Coronary artery (tissue), 2 donors: ENCODE measurements around the gene RPS6KA3.

Experiments
- DNase-seq: peaks from one replicate; pipeline ENCODE4 v3.0.0-alpha.2; 2017; ENCODE audit warnings: low spot score
- H3K27ac ChIP-seq, 2 donors: fragments of 200-600 bp; sonication (generic); one replicate each; pipeline ENCODE4 v1.5.1; 2016 to 2019
- H3K4me3 ChIP-seq: fragments of 200-600 bp; sonication (generic); 2 replicates; pipeline ENCODE4 v1.5.1; 2016; ENCODE audit warnings: mild to moderate bottlenecking, moderate library complexity
- TF ChIP-seq, protein P1 (sequence below): fragments of 200-600 bp; sonication (generic); IDR thresholded peaks from one replicate; pipeline ENCODE4 v1.5.1; 2019; ENCODE audit warnings: antibody characterized with exemption

RPS6KA3 gene

DNA sequence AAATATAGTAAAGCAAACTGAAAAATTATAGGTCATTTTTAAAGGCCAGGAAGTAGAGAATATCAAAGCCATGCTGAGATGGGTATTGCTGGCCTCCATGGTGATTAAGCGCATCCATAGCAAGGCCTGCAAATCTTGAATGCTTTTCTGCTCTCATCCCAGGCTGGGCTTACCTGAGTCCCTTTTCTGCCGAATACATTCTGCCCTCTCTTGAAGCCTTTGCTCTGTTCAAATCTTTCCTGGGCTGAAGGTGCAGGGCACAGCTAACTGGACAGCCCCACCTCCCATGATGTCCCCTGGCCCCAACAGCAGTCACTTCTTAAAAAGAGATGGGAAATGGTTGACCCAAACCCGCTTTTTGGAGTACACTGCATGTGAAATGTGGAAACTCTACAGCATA, 115.0 kb downstream of the RPS6KA3 start:
- Histone ChIP-seq H3K4me3 (no peak overlapping the region), H3K27ac (no peak overlapping the region)
- TF ChIP-seq, protein P1, sequence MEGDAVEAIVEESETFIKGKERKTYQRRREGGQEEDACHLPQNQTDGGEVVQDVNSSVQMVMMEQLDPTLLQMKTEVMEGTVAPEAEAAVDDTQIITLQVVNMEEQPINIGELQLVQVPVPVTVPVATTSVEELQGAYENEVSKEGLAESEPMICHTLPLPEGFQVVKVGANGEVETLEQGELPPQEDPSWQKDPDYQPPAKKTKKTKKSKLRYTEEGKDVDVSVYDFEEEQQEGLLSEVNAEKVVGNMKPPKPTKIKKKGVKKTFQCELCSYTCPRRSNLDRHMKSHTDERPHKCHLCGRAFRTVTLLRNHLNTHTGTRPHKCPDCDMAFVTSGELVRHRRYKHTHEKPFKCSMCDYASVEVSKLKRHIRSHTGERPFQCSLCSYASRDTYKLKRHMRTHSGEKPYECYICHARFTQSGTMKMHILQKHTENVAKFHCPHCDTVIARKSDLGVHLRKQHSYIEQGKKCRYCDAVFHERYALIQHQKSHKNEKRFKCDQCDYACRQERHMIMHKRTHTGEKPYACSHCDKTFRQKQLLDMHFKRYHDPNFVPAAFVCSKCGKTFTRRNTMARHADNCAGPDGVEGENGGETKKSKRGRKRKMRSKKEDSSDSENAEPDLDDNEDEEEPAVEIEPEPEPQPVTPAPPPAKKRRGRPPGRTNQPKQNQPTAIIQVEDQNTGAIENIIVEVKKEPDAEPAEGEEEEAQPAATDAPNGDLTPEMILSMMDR, result no peak
- no peak for DNase-seq

DNA sequence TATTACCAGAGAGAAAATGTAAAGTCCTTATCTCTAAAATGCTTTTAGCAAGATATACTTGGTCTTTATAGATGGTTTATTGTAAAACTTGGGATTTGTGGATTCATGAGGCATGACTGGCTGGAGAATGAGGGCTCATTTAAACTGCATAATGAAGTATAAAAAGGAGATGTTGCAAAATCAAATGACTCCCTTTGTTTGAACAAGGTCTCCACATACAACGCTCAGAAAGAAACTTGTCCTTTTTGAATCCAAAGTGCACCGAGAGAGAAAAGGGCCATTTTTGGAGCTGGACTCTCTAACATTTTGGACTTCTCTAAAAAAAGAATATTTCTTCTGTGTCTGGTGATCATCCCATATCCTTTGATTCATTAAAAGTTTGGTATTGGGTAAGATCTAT, 117.4 kb downstream of the RPS6KA3 start:
- no peak for DNase-seq
- Histone ChIP-seq H3K27ac (no peak overlapping the region), H3K4me3 (no peak overlapping the region)
- TF ChIP-seq, protein P1, result no peak

DNA sequence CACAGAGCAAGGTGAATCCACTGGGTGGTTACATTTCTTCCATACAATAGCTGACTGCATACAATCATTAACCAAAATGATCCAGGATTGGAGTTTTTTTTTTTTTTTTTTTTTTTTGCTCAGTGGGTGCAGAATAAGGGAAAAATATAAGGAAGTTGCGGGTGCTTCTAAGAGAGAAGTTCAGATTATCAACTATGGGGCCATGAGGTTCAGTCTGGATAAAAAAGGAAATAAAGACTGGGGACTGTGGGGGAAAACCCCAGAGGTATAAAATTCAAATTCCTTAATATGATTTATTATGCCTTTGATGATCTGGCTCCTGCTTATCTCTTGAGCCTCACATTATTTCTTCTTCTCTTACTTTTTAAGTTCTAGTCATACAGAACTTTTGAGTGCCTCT, 119.1 kb downstream of the RPS6KA3 start:
- Histone ChIP-seq H3K4me3 (no peak overlapping the region), H3K27ac (no peak overlapping the region)
- no peak for DNase-seq
- TF ChIP-seq, protein P1, result no peak

DNA sequence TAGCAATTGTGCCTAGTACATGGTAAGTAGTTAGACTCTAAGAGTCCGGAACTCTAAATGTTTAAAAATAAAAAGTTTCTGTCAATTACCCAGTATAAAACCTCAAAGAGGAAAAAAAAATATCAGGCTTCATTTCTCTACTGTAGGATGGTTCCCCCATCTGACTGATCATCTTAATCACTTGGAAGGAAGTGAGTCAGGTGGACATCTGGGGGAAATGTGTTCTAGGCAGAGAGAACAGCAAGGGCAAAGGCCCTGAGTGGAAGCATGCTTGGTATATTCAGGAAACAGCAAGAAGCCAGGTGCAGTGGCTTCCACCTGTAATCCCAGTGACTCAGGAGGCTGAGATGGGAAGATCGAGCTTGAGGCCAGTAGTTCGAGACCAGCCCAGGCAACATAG, 122.2 kb downstream of the RPS6KA3 start:
- Histone ChIP-seq H3K27ac (no peak overlapping the region), H3K4me3 (no peak overlapping the region)
- TF ChIP-seq, protein P1, result no peak
- no peak for DNase-seq

DNA sequence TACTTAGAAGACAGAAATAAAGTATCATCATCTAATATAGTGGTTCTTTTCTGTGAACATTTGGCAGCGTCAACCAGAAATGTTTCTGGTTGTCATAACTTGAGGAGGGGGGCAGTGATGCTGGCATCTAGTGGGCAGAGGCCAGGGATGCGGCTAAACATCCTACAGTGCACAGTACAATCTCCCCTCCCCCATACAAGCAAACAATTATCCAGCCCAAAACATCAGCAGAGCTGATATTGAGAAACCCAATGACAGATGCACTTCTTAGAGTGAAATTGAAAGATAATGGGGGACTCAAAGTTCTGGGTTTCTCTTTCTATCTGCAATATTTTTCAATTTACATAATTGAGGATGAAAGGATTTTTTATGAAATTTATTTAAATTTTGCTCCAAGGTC, 123.1 kb downstream of the RPS6KA3 start:
- no peak overlapping the region for H3K27ac ChIP-seq
- DNase-seq, result no peak
- TF ChIP-seq, protein P1, result no peak
- H3K4me3 ChIP-seq, result no peak overlapping the region

DNA sequence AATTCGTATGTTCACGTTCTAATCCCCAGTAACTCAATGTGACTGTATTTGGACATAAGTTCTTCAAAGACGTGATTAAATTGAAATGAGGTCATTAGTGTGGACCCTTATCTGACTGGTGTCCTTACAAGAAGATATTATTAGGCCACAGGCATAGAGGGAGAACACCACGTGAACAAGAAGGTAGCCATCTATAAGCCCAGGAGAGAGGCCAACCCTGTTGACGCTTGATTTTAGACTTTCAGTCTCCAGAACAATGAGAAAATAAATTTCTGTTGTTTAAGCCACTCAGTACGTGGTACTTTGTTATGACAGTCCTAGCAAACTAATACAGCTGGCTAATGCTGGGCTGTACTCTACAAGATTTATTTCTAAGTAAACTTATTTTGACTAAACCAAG, 123.6 kb downstream of the RPS6KA3 start:
- DNase-seq, result no peak
- TF ChIP-seq, protein P1, result no peak
- H3K4me3 ChIP-seq, result no peak overlapping the region
- no peak overlapping the region for H3K27ac ChIP-seq

DNA sequence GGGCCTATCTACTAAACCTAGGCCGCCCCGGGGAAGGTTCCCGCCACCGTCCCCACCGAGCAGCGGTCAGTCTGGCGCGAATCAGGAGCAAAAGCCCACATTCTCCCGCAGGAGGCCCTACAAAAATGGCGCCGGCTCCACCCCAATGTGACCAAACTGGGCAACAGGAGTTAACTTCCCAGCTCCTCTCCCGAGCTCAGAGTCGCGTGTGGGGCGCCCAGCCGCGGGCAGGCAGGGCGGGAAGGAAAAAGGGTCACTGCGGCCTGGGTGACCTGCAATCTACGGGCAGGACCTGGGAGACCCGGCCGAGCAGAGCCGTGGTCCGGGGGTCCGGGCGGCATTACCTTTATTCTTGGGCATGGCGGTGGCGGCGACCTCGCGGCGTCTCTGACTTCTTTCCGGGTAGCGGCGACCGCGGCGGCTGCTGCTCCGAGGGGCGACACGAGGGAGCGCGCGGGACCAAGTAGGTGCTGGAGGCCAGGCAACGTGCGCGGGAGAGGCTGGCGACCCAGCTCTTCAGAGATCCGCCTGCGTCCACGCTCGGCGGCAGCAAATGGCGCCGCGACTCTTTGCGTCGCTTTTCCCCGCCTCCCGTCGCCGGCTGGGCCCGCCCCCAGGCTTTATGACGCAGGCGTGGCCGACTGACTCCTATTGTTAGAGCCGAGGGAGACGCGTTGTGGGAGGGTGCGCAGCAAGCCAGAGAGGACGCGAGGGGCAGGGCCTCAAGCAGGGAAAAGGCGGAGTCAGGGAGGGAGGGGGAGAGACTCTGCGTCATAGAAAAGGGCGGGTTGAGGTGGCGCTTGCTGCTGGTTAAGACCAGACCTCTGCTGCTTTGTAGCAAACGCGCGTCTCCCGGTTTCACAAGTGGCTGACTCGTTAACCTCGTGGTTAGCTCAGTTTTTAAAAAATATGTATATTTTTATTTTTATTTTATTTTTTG, 125.2 kb downstream of the RPS6KA3 start, which contains the start of gene EIF1AX:
Gene EIF1AX (minus strand): TSS at position 558 of the 940 bp plus-strand sequence. CDS start 198 bp downstream, at position 360.
- H3K4me3 ChIP-seq, result peak within 1 kb of the TSS; percentile 93

More for the DNA sequence above, 125.2 kb downstream of the RPS6KA3 start, which contains the start of gene EIF1AX:
- peak; percentile 100 for DNase-seq
- H3K27ac ChIP-seq, result peak within 1 kb of the TSS; percentile 92 to 93
- TF ChIP-seq, protein P1, result no peak
